Measurements from ENCODE around the gene ATP11A.

- TF ChIP-seq CTCF (IDR thresholded peaks at IDR 0.05) (no peak), POLR2A (IDR thresholded peaks at IDR 0.05) (no peak)
These were observed 43.3 kb downstream of the ATP11A start for GRCh38 chr13:112733112-112733511.
